IPS DF 6.9 (cell line): Measurements from ENCODE around the gene TNXB.
"Not testable (repeated sequence)": the region's sequence is repeated elsewhere in the genome, so short reads cannot be mapped to it uniquely, and the experiment has no call there.

Experiments
- DNase-seq: peaks from one replicate; pipeline ENCODE4 v3.0.0-alpha.2; 2013; ENCODE audit warnings: low read depth, low spot score
- H3K27ac ChIP-seq: one replicate; pipeline ENCODE4 v1.5.1; 2013; ENCODE audit warnings: low read length, control low read depth
- H3K27me3 ChIP-seq: 2 replicates; pipeline ENCODE4 v1.6.1; 2013; ENCODE audit warnings: mild to moderate bottlenecking, low read length; ENCODE audit not compliant: control insufficient read depth, insufficient read depth
- H3K36me3 ChIP-seq: 2 replicates; pipeline ENCODE4 v1.6.1; 2013; ENCODE audit warnings: low read length; ENCODE audit not compliant: control insufficient read depth, insufficient read depth
- H3K4me1 ChIP-seq: 2 replicates; pipeline ENCODE4 v1.6.1; 2013; ENCODE audit warnings: low read length; ENCODE audit not compliant: control insufficient read depth, insufficient read depth
- H3K4me3 ChIP-seq: 2 replicates; pipeline ENCODE4 v1.5.1; 2013; ENCODE audit warnings: mild to moderate bottlenecking, low read length
- H3K9me3 ChIP-seq: 2 replicates; pipeline ENCODE4 v1.6.1; 2013; ENCODE audit warnings: low read length, inconsistent platforms; ENCODE audit not compliant: control insufficient read depth, insufficient read depth
- WGBS: extraction: QIAGEN DNeasy Blood & Tissue Kit; methylation state at CpG from one replicate; pipeline ENCODE4 v1.1.7; 2013; ENCODE audit warnings: mixed read lengths, missing lambda C conversion rate; ENCODE audit not compliant: insufficient read length, insufficient coverage; 5-methylcytosine and 5-hydroxymethylcytosine counted together

Gene TNXB

GRCh38 chr6:32149932-32150870, 41.1 kb upstream of the TNXB start:
- no CpG with 5 or more reads among the region's 55 CpGs for WGBS
- H3K27ac ChIP-seq, result no peak overlapping the region
- peak overlapping the region; percentile 57; the same call in 1 of the 2 replicates for H3K4me3 ChIP-seq
- H3K4me1 ChIP-seq, result peaks cover 9% of the 10 kb centered on the region
- DNase-seq, result no peak
- H3K27me3 ChIP-seq, result no peaks in the 10 kb centered on the region
- H3K36me3 ChIP-seq, result no peaks in the 10 kb centered on the region
- no peaks in the 10 kb centered on the region for H3K9me3 ChIP-seq

- DNase-seq, result no peak
- no peaks in the 10 kb centered on the region for H3K9me3 ChIP-seq
Measured at GRCh38 chr6:32149092-32149755, 40.1 kb upstream of the TNXB start.

GRCh38 chr6:32148289-32149091, 39.4 kb upstream of the TNXB start:
- WGBS, result no CpG with 5 or more reads among the region's 39 CpGs
- H3K36me3 ChIP-seq, result no peaks in the 10 kb centered on the region
- DNase-seq, result no peak
- H3K9me3 ChIP-seq, result no peaks in the 10 kb centered on the region
- H3K27me3 ChIP-seq, result no peaks in the 10 kb centered on the region
- no peak overlapping the region for H3K27ac ChIP-seq
- peaks cover 9% of the 10 kb centered on the region for H3K4me1 ChIP-seq
- no peak overlapping the region for H3K4me3 ChIP-seq

More at GRCh38 chr6:32149092-32149755, 40.1 kb upstream of the TNXB start:
- no CpG with 5 or more reads among the region's 47 CpGs for WGBS
- no peaks in the 10 kb centered on the region for H3K27me3 ChIP-seq
- no peak overlapping the region for H3K4me3 ChIP-seq
- H3K36me3 ChIP-seq, result no peaks in the 10 kb centered on the region
- H3K4me1 ChIP-seq, result peaks cover 9% of the 10 kb centered on the region
- no peak overlapping the region for H3K27ac ChIP-seq

- WGBS, result no CpG with 5 or more reads among the region's 4 CpGs
- no peak for DNase-seq
- Histone ChIP-seq H3K36me3 (no peaks in the 10 kb centered on the region), H3K27me3 (no peaks in the 10 kb centered on the region), H3K4me3 (no peak overlapping the region), H3K27ac (no peak overlapping the region), H3K9me3 (no peaks in the 10 kb centered on the region), H3K4me1 (peaks cover 9% of the 10 kb centered on the region)
Measured at GRCh38 chr6:32147401-32148132, 38.4 kb upstream of the TNXB start.

- DNase-seq, result no peak
- Histone ChIP-seq H3K27me3 (no peaks in the 10 kb centered on the region), H3K27ac (no peak overlapping the region)
Measured at GRCh38 chr6:32146687-32147086, 37.5 kb upstream of the TNXB start.

GRCh38 chr6:32146287-32146686, 37.1 kb upstream of the TNXB start:
- H3K4me1 ChIP-seq, result peaks cover 6% of the 10 kb centered on the region
- no peak overlapping the region for H3K4me3 ChIP-seq
- no CpG with 5 or more reads among the region's 1 CpG for WGBS
- H3K27ac ChIP-seq, result no peak overlapping the region
- no peak for DNase-seq
- no peaks in the 10 kb centered on the region for H3K27me3 ChIP-seq
- H3K9me3 ChIP-seq, result no peaks in the 10 kb centered on the region
- no peaks in the 10 kb centered on the region for H3K36me3 ChIP-seq

More at GRCh38 chr6:32146687-32147086, 37.5 kb upstream of the TNXB start:
- Histone ChIP-seq H3K4me1 (peaks cover 7% of the 10 kb centered on the region), H3K36me3 (no peaks in the 10 kb centered on the region), H3K4me3 (no peak overlapping the region), H3K9me3 (no peaks in the 10 kb centered on the region)
- WGBS, result no CpG with 5 or more reads among the region's 4 CpGs

GRCh38 chr6:32144238-32144637, 35.1 kb upstream of the TNXB start:
- not testable (repeated sequence) for DNase-seq, H3K27ac ChIP-seq

GRCh38 chr6:32140420-32141046, 31.4 kb upstream of the TNXB start:
- no peaks in the 10 kb centered on the region for H3K27me3 ChIP-seq
- WGBS, result no CpG with 5 or more reads among the region's 5 CpGs
- H3K4me3 ChIP-seq, result no peak overlapping the region
- H3K36me3 ChIP-seq, result no peaks in the 10 kb centered on the region
- no peak overlapping the region for H3K27ac ChIP-seq
- H3K9me3 ChIP-seq, result no peaks in the 10 kb centered on the region
- DNase-seq, result no peak
- H3K4me1 ChIP-seq, result no peaks in the 10 kb centered on the region

More at GRCh38 chr6:32144238-32144637, 35.1 kb upstream of the TNXB start:
- not testable (repeated sequence) for H3K4me1 ChIP-seq, H3K9me3 ChIP-seq, H3K36me3 ChIP-seq, H3K4me3 ChIP-seq, H3K27me3 ChIP-seq
- WGBS, result no CpG with 5 or more reads among the region's 7 CpGs

- no peak overlapping the region for H3K4me3 ChIP-seq
- H3K27me3 ChIP-seq, result no peaks in the 10 kb centered on the region
- H3K36me3 ChIP-seq, result no peaks in the 10 kb centered on the region
- no peak overlapping the region for H3K27ac ChIP-seq
- no peaks in the 10 kb centered on the region for H3K9me3 ChIP-seq
- H3K4me1 ChIP-seq, result no peaks in the 10 kb centered on the region
- no CpG with 5 or more reads among the region's 5 CpGs for WGBS
- no peak for DNase-seq
Measured at GRCh38 chr6:32139590-32139989, 30.5 kb upstream of the TNXB start.
